GM19324 (cell line): ENCODE measurements around the gene ENTHD1.

ENCODE experiments used
- ATAC-seq: cut with Tn5 transposase; IDR thresholded peaks from one replicate; pipeline ENCODE4 v1.9.1; 2021; ENCODE audit warnings: mild to moderate bottlenecking, moderate library complexity; ENCODE audit not compliant: unreplicated experiment, low FRiP score

ENTHD1 gene

DNA sequence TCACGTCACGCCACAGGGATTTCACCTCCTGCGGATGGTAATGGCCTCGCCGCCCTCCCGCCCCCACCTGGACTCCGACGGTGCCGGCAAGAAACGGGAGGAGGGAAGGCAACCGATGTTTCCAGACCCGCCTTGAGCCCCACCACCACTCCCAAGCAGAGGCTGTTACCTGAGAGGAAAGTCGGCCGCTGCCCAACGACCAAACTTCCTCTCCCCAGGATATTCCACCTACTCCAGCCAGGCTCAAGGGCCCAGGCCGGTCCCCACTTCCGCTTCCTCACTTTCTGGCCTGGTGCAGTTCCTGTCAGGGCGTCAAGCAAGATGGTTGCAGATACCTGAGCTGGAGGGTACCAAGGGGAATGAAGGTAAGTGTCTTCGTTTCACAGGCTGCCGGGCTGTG, at the start of gene ENTHD1:
ENTHD1 (minus strand) TSS at position 235 of the 400 bp plus-strand sequence. CDS start 6,012 bp downstream, outside the sequence.
- ATAC-seq, result no peak

DNA sequence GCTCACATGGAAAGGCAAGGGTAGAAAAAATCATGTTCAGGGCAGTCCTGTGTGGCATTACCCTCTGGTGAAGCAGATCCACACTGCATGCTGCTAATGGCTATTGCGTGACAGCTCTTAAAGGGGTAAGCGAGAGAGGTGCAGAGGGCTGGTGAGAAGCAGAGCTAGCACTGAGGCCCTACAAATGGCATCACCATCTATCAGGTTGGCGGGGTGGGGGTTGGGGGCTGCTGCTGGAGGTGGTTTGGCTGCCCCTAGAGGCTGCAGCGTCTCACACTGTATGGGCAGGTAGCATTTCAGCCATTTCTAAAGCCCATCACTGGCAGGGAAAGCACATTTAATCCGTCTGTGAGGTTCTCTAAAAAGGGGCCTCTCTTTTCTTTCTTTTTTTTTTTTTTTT, 49.8 kb upstream of the ENTHD1 start:
- ATAC-seq, result no peak

DNA sequence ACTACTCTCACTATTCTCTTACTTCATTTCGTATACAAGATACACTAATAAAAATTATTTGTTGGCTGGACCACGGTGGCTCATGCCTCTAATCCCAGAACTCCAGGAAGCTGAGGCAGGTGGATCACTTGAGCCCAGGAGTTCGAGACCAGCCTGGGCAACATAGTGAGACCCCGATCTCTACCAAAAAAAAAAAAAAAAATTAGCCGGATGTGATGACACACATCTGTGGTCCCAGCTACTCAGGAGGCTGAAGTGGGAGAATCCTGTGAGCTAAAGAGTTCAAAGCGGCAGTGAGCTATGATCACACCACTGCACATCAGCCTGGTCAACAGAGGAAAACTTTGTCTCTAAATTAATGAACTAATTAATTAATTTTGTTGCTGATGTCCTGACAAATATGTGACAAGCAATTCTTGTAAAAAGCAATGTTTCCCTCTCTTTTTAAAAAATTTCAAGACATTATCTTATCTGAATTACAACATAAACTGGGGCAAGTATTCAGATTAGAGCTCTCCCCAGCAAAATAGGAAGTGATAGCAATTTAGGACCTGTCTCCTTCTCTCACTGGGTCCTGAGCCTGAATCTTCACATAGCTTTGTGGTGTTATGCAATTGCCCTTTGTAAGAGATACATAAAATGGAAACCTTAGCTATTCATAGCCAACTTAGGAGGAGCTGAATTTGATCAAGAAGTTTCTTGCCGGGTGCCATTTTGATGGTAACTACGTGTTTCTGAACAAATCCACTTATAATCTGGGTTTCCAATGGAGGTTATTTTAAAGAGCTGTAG, 49.1 kb upstream of the ENTHD1 start:
- no peak for ATAC-seq

DNA sequence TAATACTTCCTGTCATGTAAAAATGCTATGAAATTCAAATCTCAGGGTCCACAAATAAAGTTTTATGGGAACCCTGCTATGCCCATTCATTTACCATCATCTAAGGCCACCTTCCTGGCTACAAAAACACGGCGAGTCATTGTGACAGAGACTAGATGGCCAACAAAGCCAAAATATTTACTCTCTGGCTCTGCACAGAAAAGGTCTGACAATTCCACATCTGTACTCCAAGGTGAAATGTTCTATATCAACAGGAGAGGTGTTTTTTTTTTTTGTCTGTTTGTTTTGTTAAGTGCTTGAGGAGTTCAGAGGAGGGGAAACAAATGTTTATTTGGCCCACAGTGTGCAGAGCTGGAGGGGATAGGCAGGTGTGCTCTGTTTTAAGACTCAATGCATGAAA, 48.0 kb upstream of the ENTHD1 start:
- no peak for ATAC-seq

GRCh38 chr22:39940757-39941305, 47.3 kb upstream of the ENTHD1 start:
- ATAC-seq, result no peak

GRCh38 chr22:39939830-39940229, 46.3 kb upstream of the ENTHD1 start:
- ATAC-seq, result no peak

GRCh38 chr22:39938509-39939111, 45.0 kb upstream of the ENTHD1 start:
- ATAC-seq, result no peak

- ATAC-seq, result no peak
Observed at GRCh38 chr22:39937906-39938305, 44.3 kb upstream of the ENTHD1 start.

DNA sequence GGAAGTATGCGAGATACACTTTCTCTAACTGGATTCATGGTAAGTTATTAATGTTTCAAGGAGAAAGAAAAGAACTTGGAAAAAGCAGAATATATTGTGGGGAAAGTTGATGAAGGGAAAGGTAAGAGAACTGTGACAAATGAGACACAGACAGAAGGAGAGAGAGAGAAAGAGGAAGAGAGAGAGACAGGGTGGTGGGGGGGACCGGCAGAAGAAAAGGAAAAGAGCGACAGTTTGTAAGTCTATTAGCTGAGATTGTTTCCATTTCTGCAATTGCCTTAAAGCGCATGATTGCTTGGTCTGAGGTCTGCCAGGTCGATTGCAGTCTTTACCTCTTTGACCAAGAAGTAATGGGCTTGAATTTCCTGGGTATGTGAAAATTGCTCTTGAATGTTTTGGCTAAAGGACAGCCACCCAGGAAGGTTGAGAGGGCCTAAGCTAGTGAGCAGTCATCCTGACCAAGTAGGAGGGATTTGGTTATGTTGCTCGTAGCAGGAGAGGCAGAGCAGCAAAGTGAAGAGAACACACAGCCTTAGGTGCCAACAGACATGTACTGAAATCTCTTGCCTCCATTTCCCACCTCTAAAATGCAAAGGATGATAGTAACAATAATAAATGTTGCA, 43.1 kb upstream of the ENTHD1 start:
- no peak for ATAC-seq

DNA sequence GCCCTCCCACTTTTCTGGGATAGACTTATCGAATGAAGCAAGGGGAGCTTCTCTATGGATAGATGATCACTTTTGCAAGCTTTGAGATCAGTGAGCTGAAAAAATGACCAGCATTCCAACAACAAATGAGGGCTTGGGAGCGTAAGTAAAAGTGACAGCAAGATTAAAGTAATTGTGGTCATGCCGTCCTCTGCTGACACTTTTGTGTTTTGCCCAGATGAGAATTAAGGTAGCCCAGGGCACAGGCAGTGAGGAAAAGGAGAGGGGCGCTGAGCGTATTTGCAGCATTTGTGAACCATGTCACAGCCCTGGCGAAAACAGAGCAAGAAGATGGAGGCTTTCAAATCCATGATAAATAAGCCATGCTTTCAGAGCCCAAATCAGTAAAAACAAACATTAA, 42.1 kb upstream of the ENTHD1 start:
- ATAC-seq, result no peak

GRCh38 chr22:39935116-39935515, 41.6 kb upstream of the ENTHD1 start:
- ATAC-seq, result no peak

- ATAC-seq, result no peak
Observed at GRCh38 chr22:39933741-39934140, 40.2 kb upstream of the ENTHD1 start.

GRCh38 chr22:39932918-39933649, 39.5 kb upstream of the ENTHD1 start:
- no peak for ATAC-seq

DNA sequence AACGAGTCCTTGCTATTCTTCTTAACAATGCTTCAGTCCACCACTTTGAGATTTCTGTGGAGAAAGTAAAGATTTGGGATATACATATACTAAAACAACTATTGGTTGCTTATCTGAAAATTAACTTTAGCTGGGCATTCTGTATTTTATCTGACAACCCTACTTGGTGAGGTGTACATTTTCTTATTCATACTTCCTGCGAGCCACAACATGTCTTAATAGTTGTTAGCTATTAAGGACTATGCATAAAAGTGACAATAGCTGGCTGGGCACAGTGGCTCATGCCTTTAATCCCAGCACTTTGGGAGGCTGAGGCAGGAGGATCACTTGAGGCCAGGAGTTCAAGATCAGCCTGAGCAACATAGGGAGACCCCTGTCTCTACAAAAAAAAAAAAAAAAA, 38.6 kb upstream of the ENTHD1 start:
- ATAC-seq, result no peak

DNA sequence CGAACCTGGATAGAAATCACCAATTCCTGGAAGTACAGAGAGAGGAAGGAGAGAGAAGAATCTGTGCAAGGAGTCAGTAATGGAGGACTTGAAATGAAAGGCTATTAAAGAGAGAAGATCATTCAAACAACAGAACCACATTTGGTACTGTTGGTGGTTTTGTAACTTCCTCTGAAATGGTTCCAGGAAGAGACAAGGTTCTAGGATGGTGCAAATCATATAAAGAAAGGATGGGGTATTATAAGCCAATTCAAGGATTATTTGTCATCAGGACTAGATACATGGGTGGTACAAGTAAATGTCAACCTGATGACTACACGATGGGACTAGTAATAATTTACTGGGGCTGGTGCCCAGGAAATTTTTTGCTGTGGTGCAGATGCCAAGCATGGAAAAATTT, 37.7 kb upstream of the ENTHD1 start:
- no peak for ATAC-seq

- ATAC-seq, result no peak
Observed at GRCh38 chr22:39928536-39929520, 35.3 kb upstream of the ENTHD1 start.

DNA sequence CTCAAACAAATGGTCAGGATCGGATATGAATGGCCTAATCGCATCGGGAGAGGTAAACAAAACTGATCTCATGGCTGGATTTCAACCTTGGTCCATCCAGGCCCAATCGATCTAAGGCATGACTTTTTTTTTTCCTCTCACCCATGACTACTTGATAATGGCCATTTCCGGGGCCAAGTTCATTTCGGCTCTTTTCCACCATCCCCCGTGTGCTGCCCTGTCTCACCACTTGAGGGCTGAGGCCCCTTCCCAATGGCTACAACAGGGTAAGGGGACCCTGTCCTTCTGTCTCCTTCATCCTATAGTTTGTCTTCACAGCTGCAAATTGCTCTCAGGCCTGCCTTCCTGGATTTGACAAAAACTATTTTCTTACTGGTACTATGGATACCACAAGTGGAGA, 34.0 kb upstream of the ENTHD1 start:
- ATAC-seq, result no peak

- ATAC-seq, result no peak
Observed at GRCh38 chr22:39926753-39927152, 33.2 kb upstream of the ENTHD1 start.

DNA sequence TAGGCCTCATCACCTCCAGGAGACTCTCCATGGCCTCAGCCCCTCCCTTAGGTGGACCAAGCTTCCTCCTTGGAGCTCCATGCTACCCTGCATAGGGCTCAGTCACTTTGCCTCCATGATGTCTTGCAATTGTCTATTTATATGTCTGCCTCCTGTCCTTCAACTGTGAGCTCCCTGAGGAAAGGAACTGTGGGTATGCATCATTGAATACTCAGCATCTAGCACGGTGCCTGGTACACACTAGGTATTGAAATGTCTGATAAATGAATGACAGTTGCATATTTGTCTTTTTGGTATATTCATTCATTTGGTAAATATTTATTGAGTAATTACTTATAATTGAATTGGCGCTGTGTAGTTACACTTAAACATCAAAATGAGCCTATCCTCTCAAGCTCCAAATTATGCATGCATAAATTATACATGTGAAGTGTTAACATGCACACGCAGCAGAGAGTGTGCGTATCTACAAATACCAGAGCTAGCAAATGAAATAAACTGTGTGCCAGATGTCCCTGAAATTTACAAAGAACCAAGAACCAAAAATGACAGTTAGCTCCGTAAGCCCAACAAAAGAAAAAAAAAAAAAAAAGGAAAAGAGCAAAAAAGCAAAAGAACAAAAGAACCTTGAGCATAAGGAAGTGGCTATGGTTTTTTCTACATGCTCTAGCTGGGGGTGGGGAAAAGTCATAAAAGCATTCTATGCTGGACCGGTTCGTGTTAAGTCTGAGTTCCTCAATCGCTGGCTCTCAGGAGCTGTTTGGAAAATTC, 32.5 kb upstream of the ENTHD1 start:
- ATAC-seq, result no peak
